COR-L47 (cell line): ENCODE measurements around the gene KIAA1586.
"Not testable (repeated sequence)": the region's sequence is repeated elsewhere in the genome, so short reads cannot be mapped to it uniquely, and the experiment has no call there.

Experiments
- DNase-seq: peaks from one replicate; lab custom pipeline; 2025; lab: John Stamatoyannopoulos, UW

Gene KIAA1586

GRCh38 chr6:57046332-57047256 lies at the start of gene KIAA1586:
Gene KIAA1586, plus strand, starts transcription at chr6:57046693. Its CDS starts 63 bp downstream, at chr6:57046756.
- peak; percentile 92 for DNase-seq

GRCh38 chr6:56999049-56999448 lies 47.4 kb upstream of the KIAA1586 start:
- no peak for DNase-seq

GRCh38 chr6:56999748-57000147 lies 46.7 kb upstream of the KIAA1586 start:
- DNase-seq: not testable (repeated sequence)

- DNase-seq: no peak
Observed at GRCh38 chr6:57002197-57002596, 44.3 kb upstream of the KIAA1586 start.

GRCh38 chr6:57004292-57004691 lies 42.2 kb upstream of the KIAA1586 start:
- no peak for DNase-seq

GRCh38 chr6:57006101-57006500 lies 40.4 kb upstream of the KIAA1586 start:
- no peak for DNase-seq

GRCh38 chr6:57008069-57008468 lies 38.4 kb upstream of the KIAA1586 start:
- not testable (repeated sequence) for DNase-seq

GRCh38 chr6:57013521-57013926 lies 33.0 kb upstream of the KIAA1586 start:
- DNase-seq: no peak

- no peak for DNase-seq
Observed at GRCh38 chr6:57017069-57017468, 29.4 kb upstream of the KIAA1586 start.

GRCh38 chr6:57017841-57018240 lies 28.7 kb upstream of the KIAA1586 start:
- no peak for DNase-seq

- DNase-seq: no peak
Observed at GRCh38 chr6:57019434-57019833, 27.1 kb upstream of the KIAA1586 start.

- peak; percentile 43 for DNase-seq
Observed at GRCh38 chr6:57021086-57021720, 25.3 kb upstream of the KIAA1586 start.

GRCh38 chr6:57024321-57024720 lies 22.2 kb upstream of the KIAA1586 start:
- DNase-seq: no peak

- no peak for DNase-seq
Observed at GRCh38 chr6:57024775-57025174, 21.7 kb upstream of the KIAA1586 start.

- DNase-seq: no peak
Observed at GRCh38 chr6:57026001-57026400, 20.5 kb upstream of the KIAA1586 start.

GRCh38 chr6:57027301-57027700 lies 19.2 kb upstream of the KIAA1586 start:
- no peak for DNase-seq

- DNase-seq: no peak
Observed at GRCh38 chr6:57029213-57029612, 17.3 kb upstream of the KIAA1586 start.

GRCh38 chr6:57033228-57033627 lies 13.3 kb upstream of the KIAA1586 start:
- DNase-seq: no peak

GRCh38 chr6:57035549-57035948 lies 10.9 kb upstream of the KIAA1586 start:
- DNase-seq: no peak

- no peak for DNase-seq
Observed at GRCh38 chr6:57038906-57039305, 7.6 kb upstream of the KIAA1586 start.

- no peak for DNase-seq
Observed at GRCh38 chr6:57040011-57040410, 6.5 kb upstream of the KIAA1586 start.

GRCh38 chr6:57044061-57044460 lies 2.4 kb upstream of the KIAA1586 start:
- not testable (repeated sequence) for DNase-seq

GRCh38 chr6:57044568-57044967 lies 1.9 kb upstream of the KIAA1586 start:
- no peak for DNase-seq
